AG04449 (cell line): ENCODE data around the gene NIP7.

Experiments
- CTCF ChIA-PET: fragments of 350-600 bp; formaldehyde crosslinking; extraction: SDS; loops from one replicate; lab custom pipeline; 2021; ENCODE audit warnings: antibody characterized with exemption; lab: Yijun Ruan, JAX
- POLR2A ChIA-PET: fragments of 400-600, 350-600 bp; formaldehyde crosslinking; extraction: SDS; loops from one replicate; lab custom pipeline; 2020; ENCODE audit warnings: antibody characterized with exemption, inconsistent platforms; lab: Yijun Ruan, JAX
- DNase-seq: peaks from one replicate; pipeline ENCODE4 v3.0.0-alpha.2; 2010; ENCODE audit warnings: low read depth, low spot score
- H3K4me3 ChIP-seq: 2 replicates; pipeline ENCODE4 v1.5.1; 2011; ENCODE audit warnings: low read depth, mild to moderate bottlenecking, control low read depth, low read length
- CTCF ChIP-seq: IDR thresholded peaks from one replicate; pipeline ENCODE4 v1.5.1; 2011; ENCODE audit warnings: mild to moderate bottlenecking, moderate library complexity, low read length, control low read depth, inconsistent platforms; ENCODE audit not compliant: insufficient read depth; ENCODE audit errors: missing control alignments

The NIP7 gene

GRCh38 chr16:69315486-69316311 is 23.9 kb upstream of the NIP7 start:
- CTCF ChIA-PET, result interaction anchor here (0.7 to 5.5 kb wide), 3 partner anchors 10 to 166 kb away, joined by 3 to 52 read pairs (median 5); partner anchors contain the start of genes COG8 and PDF
- no peak for DNase-seq
- no peak for TF ChIP-seq CTCF
- H3K4me3 ChIP-seq, result no peak overlapping the region
- POLR2A ChIA-PET, result interaction anchor here (0.6 kb wide), 1 partner anchor 146 kb away, joined by 3 read pairs; no protein-coding TSS in a partner anchor

- no peak for TF ChIP-seq CTCF
- CTCF ChIA-PET, result interaction anchor here (2.0 to 5.5 kb wide), 2 partner anchors 9 to 167 kb away, joined by 5 to 52 read pairs; partner anchors contain the start of gene PDF
- POLR2A ChIA-PET, result no interaction called here
- no peak for DNase-seq
- H3K4me3 ChIP-seq, result no peak overlapping the region
Observed at GRCh38 chr16:69316595-69317034, 23.0 kb upstream of the NIP7 start.

- CTCF ChIA-PET, result interaction anchor here (1.7 to 1.9 kb wide), 2 partner anchors 10 to 436 kb away, joined by 4 read pairs; partner anchors contain the start of gene NOB1
- TF ChIP-seq CTCF, result no peak
- no peak for DNase-seq
- H3K4me3 ChIP-seq, result no peak overlapping the region
- POLR2A ChIA-PET, result interaction anchor here (0.6 kb wide), 1 partner anchor 8 kb away, joined by 3 read pairs; no protein-coding TSS in a partner anchor
Observed at GRCh38 chr16:69318177-69318910, 21.2 kb upstream of the NIP7 start.

GRCh38 chr16:69318911-69319289 is 20.7 kb upstream of the NIP7 start:
- H3K4me3 ChIP-seq, result no peak overlapping the region
- no peak for DNase-seq
- no peak for TF ChIP-seq CTCF
- CTCF ChIA-PET, result interaction anchor here (1.0 to 1.9 kb wide), 3 partner anchors 10 to 436 kb away, joined by 4 read pairs; partner anchors contain the start of genes NOB1 and PDF
- POLR2A ChIA-PET, result no interaction called here

GRCh38 chr16:69319381-69319780 is 20.2 kb upstream of the NIP7 start:
- DNase-seq, result no peak
- ChIA-PET POLR2A (no interaction called here), CTCF (interaction anchor here (1.0 to 1.9 kb wide), 3 partner anchors 9 to 435 kb away, joined by 4 read pairs; partner anchors contain the start of genes NOB1 and PDF)
- TF ChIP-seq CTCF, result no peak
- no peak overlapping the region for H3K4me3 ChIP-seq
